Renal cortex interstitium (tissue), 11 donors: ENCODE measurements around the gene ADAM23. TPM values are rescaled to one million over a fixed set of nuclear protein-coding genes. Genes with fewer than 3 reads are reported as not detected.

ENCODE experiments used
- DNase-seq, 11 donors: peaks; one replicate each; pipeline ENCODE4 v3.0.0-alpha.2; 2013; ENCODE audit warnings: low read depth in 9 of 11, low spot score in 4 of 11; ENCODE audit errors: extremely low read depth in 1 of 11
- polyA plus RNA-seq, 3 donors: library from polyadenylated mRNA; unstranded; fragments of 120-200 nt; gene quantifications; one replicate each; pipeline ENCODE4 v1.2.1, GENCODE V29; 2013; ENCODE audit not compliant: insufficient read length in 3 of 3

Gene ADAM23
- polyA plus RNA-seq, 3 donors, result 3.6 to 6.3 (median 6.1) TPM

DNA sequence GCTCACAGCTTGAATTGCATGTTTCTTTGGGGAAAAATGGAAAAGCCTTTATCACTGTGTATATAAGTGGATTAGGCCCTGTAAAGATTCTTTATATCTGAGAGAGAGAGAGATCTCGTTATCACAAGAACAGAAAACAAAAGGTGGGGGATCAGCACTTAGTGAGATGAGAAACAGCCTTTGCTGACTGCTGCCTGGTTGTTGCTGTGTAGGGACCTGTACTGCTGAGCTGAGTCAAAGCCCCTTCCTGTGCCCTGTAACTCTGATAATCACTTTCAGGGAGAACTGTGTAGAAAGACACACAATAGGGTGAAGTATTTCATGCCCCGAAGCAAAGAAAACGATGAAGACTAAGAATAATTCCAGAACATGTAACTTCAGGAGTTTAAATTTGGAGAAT is 168.4 kb downstream of the ADAM23 start:
- no peak for DNase-seq

DNA sequence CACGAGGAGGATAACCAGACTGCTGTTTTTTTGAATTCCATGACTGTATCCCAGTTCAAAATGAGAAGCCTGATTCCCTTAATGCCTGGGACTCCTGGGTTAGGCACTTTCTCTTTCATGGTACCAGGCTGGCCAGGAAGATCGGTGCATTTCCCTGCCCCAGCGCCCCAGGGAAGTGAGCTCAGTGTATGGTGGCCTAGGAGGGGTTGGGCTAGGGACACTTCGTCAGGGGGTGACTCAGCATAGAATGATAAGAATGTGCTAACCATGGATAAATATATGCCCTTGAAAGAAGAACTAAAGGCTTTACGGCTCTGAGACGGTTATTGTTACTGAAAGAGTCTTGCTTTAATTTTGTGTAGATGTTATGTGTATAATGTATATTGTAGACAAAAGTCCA is 171.5 kb downstream of the ADAM23 start:
- DNase-seq, result no peak

DNA sequence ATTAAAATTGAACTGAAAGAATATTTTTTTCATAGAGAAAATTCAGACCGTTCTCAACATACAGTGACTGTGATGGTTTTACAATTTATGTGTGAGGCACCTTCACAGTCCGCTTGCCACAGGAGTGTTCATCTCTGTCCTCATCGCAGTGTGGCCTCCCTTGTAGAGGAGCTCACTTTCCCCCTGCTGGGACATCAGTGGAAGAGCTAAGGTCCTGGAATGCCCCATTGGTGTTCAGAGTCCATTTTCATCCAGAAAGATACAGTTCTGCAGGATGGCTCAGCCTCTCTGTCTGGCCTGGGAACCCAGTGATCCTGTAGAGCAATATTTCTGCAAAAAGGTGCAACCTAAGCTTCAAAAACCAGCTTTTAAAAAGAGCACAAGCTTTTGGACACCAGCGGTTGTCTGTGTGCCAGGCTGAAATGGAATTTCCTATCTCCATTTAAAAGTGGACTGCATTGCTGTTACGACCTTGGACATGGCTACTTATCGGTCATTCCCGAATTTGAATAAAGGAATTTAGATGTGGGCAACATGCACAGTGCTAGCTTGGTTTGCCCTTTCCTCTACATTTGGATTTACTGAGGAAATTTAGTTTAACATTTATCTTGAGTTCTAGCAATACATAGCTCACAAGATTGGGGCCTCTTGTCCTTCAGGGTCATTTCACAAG is 172.2 kb downstream of the ADAM23 start:
- DNase-seq, result no peak

DNA sequence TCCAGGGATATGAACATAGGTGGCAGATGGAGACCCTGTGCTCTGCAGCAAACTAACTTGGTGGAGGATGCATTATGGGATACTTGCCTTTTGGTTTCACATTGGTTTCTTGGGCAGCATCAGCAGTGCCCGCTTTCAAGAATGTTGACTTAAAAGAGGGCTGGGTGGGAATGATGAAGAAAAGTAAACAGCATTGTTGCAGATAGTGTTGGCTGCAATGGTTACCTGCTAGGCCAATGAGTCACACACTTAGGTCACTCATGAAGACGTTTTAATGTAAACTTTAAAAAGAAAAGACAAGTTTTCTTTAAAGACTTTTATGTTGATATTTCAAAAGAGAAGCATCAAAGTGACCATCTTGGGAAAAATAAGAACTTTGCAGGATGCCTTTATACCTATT is 172.8 kb downstream of the ADAM23 start:
- no peak for DNase-seq

DNA sequence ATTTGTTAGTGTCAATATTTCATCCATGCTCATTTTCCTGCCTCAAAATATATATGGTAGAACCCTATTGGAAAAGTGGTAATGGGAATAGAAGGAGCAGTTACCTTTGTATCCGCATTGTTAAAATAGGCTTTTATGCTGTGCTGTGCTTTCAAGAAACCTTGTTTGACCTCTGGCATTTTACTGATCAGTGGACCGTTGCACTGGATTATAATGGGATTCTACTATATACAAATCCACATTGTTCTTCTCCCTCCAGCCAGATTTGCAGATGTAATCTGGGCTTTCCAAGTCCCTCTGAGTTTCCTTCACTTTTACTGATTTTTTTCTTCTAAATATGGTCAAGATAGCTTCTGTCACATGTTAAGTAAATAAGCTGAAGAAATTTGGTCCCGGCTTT is 175.7 kb downstream of the ADAM23 start:
- no peak for DNase-seq

DNA sequence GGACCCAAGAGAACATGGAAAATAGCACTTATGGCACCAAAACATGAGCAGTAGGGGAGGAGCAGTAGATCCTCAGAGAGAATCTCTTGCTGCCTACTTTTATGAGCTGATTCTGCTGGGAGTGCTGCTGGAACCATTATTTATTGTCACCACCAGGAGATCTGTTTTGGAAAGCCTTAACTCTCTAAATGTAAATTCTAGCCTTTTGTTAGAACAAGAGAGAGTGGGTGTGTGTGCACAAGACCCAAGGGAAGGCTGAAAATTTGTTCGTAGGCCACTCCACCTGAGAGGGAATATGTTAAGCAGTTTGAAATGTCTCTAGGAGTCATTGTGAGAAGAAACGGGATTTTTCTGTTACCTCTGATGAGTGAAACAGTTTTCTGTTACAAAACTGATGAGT is 182.8 kb downstream of the ADAM23 start:
- DNase-seq, result no peak

DNA sequence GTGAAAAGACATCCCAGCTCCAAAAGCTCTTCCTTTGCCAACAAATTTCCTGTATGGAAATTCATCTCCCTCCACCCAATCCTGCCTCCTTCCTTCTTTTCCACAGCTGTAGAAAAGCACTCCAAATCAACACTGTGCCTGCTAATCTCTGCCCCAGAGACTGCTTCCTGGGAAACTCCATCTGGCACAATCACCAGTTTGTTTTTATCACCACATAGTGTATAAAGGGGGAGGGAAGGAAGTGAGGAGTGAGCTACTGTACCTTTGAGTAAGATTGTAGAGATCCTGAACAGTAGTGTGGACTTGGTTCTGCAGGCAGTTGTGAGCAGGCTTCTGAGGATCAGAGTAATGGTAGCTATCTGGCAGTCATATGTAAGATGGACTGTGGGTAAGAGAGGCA is 184.3 kb downstream of the ADAM23 start:
- DNase-seq, result no peak

DNA sequence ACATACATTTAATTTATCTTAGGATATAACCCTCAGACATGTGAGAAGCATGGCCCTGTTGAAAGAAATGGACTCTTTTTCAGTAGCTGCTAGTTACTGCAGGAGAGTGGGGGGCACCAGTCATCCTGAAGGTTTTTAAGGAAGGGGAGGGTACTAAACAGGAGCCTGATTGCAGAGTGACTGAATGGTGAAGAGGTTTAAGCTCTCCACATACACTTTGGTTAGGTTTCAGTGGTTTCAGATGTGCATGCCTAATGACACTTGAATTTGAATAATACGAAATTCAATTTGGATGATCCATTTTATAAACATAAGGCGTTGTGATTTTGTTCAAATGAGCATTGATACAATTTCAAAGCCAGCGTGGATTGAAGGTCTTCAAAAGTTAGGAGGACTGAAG is 188.0 kb downstream of the ADAM23 start:
- DNase-seq, result no peak

DNA sequence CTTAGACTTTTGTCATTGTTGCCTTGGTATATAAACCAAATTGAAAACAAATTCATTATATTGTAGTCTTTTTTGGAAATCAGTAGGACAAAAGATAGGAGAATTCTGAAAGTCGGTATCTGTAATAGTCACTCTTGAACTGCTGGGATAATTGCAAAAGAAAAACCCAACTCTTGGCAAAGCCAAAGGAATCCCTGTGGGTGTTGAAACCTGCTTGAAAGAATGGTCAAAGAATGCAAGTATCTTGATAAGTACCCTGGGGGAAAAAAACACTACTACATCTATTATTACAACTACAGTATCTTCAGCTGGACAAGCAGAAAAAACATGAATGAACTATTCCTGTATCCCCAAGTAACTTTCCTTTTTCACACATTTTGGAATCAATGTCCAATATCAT is 191.7 kb downstream of the ADAM23 start:
- DNase-seq, result no peak

DNA sequence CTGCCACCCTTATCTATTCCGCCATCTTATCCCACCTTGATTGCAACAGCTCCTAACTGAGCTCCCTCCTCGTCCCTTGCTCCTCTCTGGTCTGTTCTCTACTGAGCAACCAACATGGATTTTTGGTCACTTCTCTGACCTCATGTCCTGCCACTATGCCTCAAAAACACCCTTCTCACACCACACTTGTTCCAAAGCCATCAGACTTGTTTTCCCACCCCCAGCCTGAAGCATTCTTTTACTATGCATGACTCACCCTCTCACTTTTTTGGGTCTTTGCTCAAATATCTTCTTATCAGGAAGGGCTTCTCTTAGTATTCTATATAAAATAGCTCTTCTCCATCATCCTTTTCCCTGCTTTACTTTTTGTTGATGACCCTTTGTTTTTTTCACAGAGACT is 196.3 kb downstream of the ADAM23 start:
- DNase-seq, result no peak

DNA sequence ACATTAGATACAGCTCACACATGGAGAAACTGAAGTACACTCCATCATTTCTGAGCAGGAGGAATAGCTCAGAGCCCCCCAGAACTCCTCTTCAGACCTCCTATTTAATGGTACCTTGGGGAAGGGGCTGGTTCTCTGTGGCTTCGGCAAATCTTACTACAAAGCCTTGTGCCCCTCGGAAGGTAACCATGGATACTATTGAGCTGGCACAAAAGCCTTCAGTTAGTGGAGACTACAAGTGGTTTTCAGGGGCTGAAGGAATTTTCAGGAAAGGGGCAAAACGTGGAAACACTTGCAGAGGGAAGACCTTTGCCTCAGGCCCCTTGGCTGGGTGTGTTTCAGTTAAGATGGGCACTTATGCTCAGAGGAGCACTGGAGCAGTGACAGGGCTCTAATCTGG is 197.9 kb downstream of the ADAM23 start:
- no peak for DNase-seq

DNA sequence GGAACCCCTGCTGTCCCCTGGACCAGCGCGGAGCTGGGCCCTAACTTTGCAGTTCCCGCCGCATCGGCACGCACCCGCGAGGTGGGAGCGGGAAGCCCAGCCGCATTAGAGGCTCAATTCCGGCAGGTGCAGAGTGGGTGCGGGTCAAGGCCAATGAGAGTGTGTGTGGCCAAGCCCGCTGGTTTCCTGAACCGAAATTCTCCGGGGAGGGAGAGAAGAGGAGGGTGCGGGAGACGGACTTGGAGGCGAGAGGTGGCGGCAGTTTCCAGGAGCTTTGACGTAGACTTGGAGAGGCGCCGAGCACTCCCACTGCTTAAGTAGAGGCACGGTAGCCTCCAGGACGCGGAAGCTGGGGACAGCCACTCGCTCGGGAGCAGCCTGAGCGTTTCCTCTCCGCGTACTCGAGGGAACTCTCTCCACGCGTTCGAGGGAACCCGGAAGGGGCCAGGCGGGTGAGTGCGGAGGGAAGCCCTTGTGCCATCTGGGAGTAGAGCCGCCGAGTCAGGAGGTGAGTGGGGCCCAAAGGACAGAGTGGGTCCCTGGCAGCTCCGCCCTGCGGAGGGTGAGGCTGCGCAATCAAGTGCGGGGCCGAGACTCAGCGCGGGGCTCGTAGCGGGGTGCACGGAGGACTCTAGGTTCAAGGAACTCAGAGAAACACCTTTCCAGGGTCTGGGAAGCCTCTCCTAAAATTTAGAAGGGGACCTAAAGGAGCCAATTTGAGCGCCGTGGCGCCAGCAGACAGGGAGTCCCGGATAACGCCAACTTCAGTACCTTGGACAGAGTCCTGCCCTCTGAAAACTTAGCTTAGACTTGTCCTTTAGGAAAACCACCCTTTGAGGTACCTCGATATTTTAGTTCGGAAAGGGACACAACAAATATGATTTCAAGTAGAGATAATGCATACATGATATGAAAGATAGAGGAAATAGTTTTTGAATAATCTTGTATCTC is 199.0 kb downstream of the ADAM23 start, which contains the start of gene FAM237A:
Gene FAM237A, plus strand, starts transcription at position 413 of the 951 bp plus-strand sequence. CDS start 1,750 bp downstream, outside the sequence.
- peak; percentile 53 to 79 (median 63) for DNase-seq

DNA sequence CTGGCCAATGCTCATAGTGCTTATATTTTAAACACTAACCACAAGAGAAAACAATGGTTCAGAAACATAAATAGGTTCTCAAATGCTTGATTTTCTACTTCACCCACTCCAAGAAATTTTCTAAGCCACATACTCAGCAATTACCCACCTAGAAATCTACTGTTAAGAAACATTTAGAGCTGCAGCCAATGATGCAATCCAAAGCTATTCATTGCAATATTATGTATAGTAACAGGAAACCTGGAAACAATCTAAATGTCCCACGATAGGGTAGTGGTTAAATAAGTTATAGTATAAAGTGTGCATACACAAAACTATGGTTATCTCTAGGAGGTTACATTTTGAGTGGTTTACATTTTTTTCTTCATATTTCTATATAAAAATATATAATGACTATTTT is 204.7 kb downstream of the ADAM23 start:
- DNase-seq, result no peak

DNA sequence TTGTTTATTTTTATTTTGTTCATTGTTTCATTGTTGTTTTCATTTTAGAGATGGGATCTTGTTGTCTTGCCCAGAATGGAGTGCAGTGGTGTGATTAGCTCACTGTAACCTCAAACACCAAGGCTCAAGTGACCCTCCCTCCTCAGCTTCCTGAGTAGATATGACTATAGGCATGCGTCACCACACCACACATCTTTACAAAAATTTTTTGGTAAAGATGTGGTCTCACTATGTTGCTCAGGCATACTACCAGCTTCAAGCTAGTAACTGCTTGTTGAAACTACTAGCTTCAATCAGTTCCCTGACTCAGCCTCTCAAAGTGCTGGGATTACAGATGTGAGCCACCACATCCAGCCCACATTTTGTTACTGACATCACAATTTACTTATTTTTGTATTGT is 213.8 kb downstream of the ADAM23 start:
- no peak for DNase-seq

DNA sequence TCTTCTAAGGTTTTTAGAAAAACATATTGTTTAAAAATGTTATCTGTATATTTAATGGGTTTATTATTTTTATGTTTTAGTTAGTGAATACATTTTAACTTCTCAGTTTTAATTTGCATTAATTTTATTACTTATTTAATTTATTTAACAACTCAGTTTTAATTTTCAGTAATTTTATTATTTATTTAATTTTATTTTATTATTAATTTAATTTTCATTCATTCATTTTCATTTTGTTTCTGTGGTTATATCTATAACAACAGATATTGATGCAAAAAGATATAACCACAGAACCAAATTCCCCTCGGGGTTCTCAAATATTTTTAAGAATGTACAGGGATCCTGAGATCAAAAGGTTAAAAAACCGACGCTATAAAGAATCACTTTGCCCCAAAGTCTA is 221.9 kb downstream of the ADAM23 start:
- DNase-seq, result no peak

Other genes with a start within 250 kb of the ADAM23 start
- gene ZDBF2, start 168.9 kb upstream of the ADAM23 start, polyA plus RNA-seq, result 10 to 100 TPM in 2 of 3 donors, 1 to 10 TPM in 1; 8.7 to 17.3 (median 11.7) TPM
- gene FAM237A, start 199.0 kb downstream of the ADAM23 start, polyA plus RNA-seq, result not detected